RWPE2 (cell line): ENCODE results near the gene LAMA3.

Source experiments
- ATAC-seq: fragments of 200-7000 bp; cut with Tn5 transposase; 3 replicates; pipeline ENCODE4 v1.9.1; 2021; ENCODE audit warnings: low read depth
- DNase-seq: peaks from one replicate; pipeline ENCODE4 v3.0.0-alpha.2; 2020; ENCODE audit warnings: low spot score
- H3K27ac ChIP-seq: fragments of 450-650 bp; 2 replicates; pipeline ENCODE4 v1.5.1; 2017; ENCODE audit warnings: mild to moderate bottlenecking; ENCODE audit not compliant: poor library complexity, severe bottlenecking
- H3K27me3 ChIP-seq: fragments of 250-450 bp; sonication (Bioruptor Pico); 2 replicates; pipeline ENCODE4 v1.5.1; 2021; ENCODE audit warnings: mild to moderate bottlenecking, moderate library complexity; ENCODE audit not compliant: insufficient read depth, poor library complexity, severe bottlenecking
- H3K36me3 ChIP-seq: fragments of 250-450 bp; sonication (Bioruptor Pico); 2 replicates; pipeline ENCODE4 v1.5.1; 2020; ENCODE audit warnings: low read depth, mild to moderate bottlenecking, moderate library complexity
- H3K4me1 ChIP-seq: fragments of 250-450 bp; sonication (Bioruptor Pico); 2 replicates; pipeline ENCODE4 v1.5.1; 2021; ENCODE audit warnings: mild to moderate bottlenecking, moderate library complexity; ENCODE audit not compliant: insufficient read depth, poor library complexity, severe bottlenecking
- H3K4me3 ChIP-seq: fragments of 250-450 bp; sonication (Bioruptor Pico); 2 replicates; pipeline ENCODE4 v1.5.1; 2021; ENCODE audit warnings: mild to moderate bottlenecking, moderate library complexity; ENCODE audit not compliant: severe bottlenecking
- H3K9me3 ChIP-seq: fragments of 250-450 bp; sonication (Bioruptor Pico); 2 replicates; pipeline ENCODE4 v1.5.1; 2021; ENCODE audit warnings: mild to moderate bottlenecking, moderate library complexity; ENCODE audit not compliant: severe bottlenecking
- TF ChIP-seq, protein P1 (sequence below): fragments of 450-650 bp; IDR thresholded peaks from one replicate; pipeline ENCODE4 v1.5.1; 2017; ENCODE audit warnings: mild to moderate bottlenecking, moderate library complexity; ENCODE audit not compliant: poor library complexity, severe bottlenecking

Gene LAMA3, protein sequence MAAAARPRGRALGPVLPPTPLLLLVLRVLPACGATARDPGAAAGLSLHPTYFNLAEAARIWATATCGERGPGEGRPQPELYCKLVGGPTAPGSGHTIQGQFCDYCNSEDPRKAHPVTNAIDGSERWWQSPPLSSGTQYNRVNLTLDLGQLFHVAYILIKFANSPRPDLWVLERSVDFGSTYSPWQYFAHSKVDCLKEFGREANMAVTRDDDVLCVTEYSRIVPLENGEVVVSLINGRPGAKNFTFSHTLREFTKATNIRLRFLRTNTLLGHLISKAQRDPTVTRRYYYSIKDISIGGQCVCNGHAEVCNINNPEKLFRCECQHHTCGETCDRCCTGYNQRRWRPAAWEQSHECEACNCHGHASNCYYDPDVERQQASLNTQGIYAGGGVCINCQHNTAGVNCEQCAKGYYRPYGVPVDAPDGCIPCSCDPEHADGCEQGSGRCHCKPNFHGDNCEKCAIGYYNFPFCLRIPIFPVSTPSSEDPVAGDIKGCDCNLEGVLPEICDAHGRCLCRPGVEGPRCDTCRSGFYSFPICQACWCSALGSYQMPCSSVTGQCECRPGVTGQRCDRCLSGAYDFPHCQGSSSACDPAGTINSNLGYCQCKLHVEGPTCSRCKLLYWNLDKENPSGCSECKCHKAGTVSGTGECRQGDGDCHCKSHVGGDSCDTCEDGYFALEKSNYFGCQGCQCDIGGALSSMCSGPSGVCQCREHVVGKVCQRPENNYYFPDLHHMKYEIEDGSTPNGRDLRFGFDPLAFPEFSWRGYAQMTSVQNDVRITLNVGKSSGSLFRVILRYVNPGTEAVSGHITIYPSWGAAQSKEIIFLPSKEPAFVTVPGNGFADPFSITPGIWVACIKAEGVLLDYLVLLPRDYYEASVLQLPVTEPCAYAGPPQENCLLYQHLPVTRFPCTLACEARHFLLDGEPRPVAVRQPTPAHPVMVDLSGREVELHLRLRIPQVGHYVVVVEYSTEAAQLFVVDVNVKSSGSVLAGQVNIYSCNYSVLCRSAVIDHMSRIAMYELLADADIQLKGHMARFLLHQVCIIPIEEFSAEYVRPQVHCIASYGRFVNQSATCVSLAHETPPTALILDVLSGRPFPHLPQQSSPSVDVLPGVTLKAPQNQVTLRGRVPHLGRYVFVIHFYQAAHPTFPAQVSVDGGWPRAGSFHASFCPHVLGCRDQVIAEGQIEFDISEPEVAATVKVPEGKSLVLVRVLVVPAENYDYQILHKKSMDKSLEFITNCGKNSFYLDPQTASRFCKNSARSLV (N-terminal part only)

GRCh38 chr18:23689031-23689615 lies at the start of gene LAMA3:
Gene LAMA3 (plus strand): TSS chr18:23689453. CDS start chr18:23689684, 231 bp downstream.
- peak; percentile 83 for ATAC-seq

DNA sequence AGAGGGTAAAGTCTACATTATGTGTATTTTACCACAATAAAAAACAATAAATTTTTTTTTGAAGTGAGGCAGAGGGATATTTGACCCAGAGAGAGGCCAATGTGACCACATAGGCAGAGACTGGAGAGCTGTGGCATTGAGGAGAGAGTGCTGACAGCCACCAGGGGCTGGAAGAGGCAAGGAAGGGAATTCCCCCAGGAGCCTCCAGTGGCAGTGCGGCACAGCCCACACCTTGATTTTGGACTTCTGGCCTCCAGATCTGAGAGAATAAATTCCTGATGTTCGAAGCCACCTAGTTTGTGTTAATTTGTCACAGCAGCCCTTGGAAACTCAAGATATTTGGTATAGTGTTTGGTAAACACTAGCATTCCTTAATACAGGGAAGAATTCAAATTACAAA lies 49.2 kb upstream of the LAMA3 start:
- ATAC-seq (no peak), DNase-seq (no peak)
- no peak overlapping the region for H3K4me3 ChIP-seq
- no peaks in the 10 kb centered on the region for H3K27me3 ChIP-seq
- no peaks in the 10 kb centered on the region for H3K36me3 ChIP-seq
- TF ChIP-seq, protein P1, sequence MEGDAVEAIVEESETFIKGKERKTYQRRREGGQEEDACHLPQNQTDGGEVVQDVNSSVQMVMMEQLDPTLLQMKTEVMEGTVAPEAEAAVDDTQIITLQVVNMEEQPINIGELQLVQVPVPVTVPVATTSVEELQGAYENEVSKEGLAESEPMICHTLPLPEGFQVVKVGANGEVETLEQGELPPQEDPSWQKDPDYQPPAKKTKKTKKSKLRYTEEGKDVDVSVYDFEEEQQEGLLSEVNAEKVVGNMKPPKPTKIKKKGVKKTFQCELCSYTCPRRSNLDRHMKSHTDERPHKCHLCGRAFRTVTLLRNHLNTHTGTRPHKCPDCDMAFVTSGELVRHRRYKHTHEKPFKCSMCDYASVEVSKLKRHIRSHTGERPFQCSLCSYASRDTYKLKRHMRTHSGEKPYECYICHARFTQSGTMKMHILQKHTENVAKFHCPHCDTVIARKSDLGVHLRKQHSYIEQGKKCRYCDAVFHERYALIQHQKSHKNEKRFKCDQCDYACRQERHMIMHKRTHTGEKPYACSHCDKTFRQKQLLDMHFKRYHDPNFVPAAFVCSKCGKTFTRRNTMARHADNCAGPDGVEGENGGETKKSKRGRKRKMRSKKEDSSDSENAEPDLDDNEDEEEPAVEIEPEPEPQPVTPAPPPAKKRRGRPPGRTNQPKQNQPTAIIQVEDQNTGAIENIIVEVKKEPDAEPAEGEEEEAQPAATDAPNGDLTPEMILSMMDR: no peak
- H3K4me1 ChIP-seq: peaks cover 13% of the 10 kb centered on the region
- no peaks in the 10 kb centered on the region for H3K9me3 ChIP-seq
- H3K27ac ChIP-seq: no peak overlapping the region

More at GRCh38 chr18:23689031-23689615, at the start of gene LAMA3:
- Histone ChIP-seq H3K9me3 (no peaks in the 10 kb centered on the region), H3K4me3 (peak within 1 kb of the TSS; percentile 68), H3K27ac (peak within 1 kb of the TSS; percentile 32), H3K36me3 (no peaks in the 10 kb centered on the region), H3K4me1 (peaks cover 19% of the 10 kb centered on the region), H3K27me3 (no peaks in the 10 kb centered on the region)
- peak; percentile 77 for DNase-seq
- TF ChIP-seq, protein P1: peak; percentile 58

DNA sequence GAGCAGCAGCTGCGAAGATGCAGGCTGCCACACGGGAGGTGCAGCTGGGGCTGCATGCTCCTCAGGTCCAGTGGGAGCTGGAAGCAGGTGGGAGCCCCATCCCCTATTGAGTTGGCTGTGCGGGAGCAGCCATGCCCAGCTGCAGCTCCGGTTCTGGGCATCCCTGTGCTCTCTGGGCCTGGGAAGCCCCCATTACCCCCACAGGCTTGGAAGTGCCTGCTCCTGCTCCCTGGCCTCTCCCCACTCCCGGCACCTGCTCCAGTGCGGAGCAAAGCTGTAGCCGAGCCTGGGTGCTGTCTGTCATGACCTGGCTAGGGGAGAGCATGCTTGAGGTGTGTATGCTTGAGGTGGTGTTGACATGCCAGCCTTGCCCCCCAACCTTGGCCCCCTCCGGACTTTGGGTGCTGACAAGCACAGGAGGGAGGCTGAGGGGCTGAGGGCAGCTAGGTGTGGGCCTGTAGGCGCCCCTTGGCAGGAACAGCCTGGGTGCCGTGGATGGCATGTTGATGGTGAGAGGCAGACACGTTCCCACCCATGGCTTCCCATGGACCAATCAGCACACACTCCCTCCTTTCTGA lies 48.0 kb upstream of the LAMA3 start:
- H3K27me3 ChIP-seq: no peaks in the 10 kb centered on the region
- DNase-seq (no peak), ATAC-seq (no peak)
- TF ChIP-seq, protein P1: no peak
- H3K27ac ChIP-seq: no peak overlapping the region
- peaks cover 4% of the 10 kb centered on the region for H3K4me1 ChIP-seq
- H3K36me3 ChIP-seq: no peaks in the 10 kb centered on the region
- no peak overlapping the region for H3K4me3 ChIP-seq
- no peaks in the 10 kb centered on the region for H3K9me3 ChIP-seq

DNA sequence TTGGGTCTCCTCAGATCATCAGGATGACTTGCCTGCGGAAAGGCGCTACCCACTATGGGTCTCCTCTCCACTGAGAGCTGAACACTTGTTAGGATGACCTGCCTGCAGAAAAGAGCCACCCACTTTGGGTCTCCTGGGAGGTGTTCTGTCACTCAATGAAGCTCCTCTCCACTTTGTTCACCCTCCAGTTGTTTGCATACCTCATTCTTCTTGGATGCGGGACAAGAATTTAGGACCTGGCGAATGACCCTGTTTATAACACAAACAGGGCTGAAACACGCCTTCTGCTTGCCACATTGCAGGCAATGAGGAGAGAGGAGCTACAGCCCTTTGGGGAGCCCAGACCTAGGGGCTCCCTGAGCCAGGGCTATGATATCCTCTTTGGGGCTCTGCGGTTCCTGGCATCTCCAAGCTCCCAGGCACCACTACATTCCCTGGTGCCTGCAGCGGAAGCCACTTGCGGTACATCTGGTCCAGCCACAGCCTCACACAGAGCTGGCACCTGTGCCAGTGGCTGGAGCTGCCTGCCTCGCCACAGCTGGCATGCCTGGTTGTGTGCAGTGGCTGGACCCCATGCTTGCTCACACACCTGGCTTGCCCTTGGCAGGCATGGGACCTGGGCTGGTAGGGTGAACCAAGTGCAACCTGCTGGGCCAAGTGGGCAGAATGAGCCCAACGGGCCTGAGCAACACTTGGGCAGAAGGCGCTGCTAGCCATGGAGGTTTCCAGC lies 47.2 kb upstream of the LAMA3 start:
- Histone ChIP-seq H3K4me1 (no peaks in the 10 kb centered on the region), H3K27ac (no peak overlapping the region), H3K4me3 (no peak overlapping the region), H3K27me3 (no peaks in the 10 kb centered on the region), H3K9me3 (no peaks in the 10 kb centered on the region), H3K36me3 (no peaks in the 10 kb centered on the region)
- DNase-seq (no peak), ATAC-seq (no peak)
- TF ChIP-seq, protein P1: no peak
